Transverse colon (tissue), 4 donors: Measurements from ENCODE around the gene STX8. TPM values are rescaled to one million over a fixed set of nuclear protein-coding genes. Genes with fewer than 3 reads are reported as not detected.

Experiments used
- DNase-seq: peaks from one replicate; pipeline ENCODE4 v3.0.0-alpha.2; 2019
- H3K27ac ChIP-seq, 4 donors: fragments of 200-600 bp; sonication (generic); 2 replicates each; pipeline ENCODE4 v1.5.1; 2016 to 2018; ENCODE audit warnings: inconsistent platforms in 4 of 4
- H3K27me3 ChIP-seq: fragments of 200-600 bp; sonication (generic); 2 replicates; pipeline ENCODE4 v1.5.1; 2017; ENCODE audit warnings: inconsistent platforms
- H3K36me3 ChIP-seq, 4 donors: fragments of 200-600 bp; sonication (generic); 2 replicates each; pipeline ENCODE4 v1.5.1; 2017 to 2019; ENCODE audit warnings: inconsistent platforms in 4 of 4
- H3K4me1 ChIP-seq, 4 donors: fragments of 200-600 bp; sonication (generic); 2 replicates each; pipeline ENCODE4 v1.5.1; 2017 to 2020; ENCODE audit warnings: inconsistent platforms in 4 of 4
- H3K4me3 ChIP-seq, 4 donors: fragments of 200-600 bp; sonication (generic); 1 replicate in 1 of 4; 2 replicates in 3 of 4; pipeline versions ENCODE4 v1.5.1 to v1.6.1; 2017 to 2019; ENCODE audit warnings: inconsistent platforms in 4 of 4
- H3K9me3 ChIP-seq, 2 donors: fragments of 200-600 bp; sonication (generic); 2 replicates each; pipeline ENCODE4 v1.5.1; 2017 to 2019; ENCODE audit warnings: inconsistent platforms in 2 of 2
- EP300 ChIP-seq: sonication (generic); formaldehyde crosslinking; IDR thresholded peaks from one replicate; pipeline ENCODE4 v1.6.1; 2017; ENCODE audit warnings: antibody characterized with exemption, low read depth
- POLR2A ChIP-seq: fragments of 450-650 bp; IDR thresholded peaks from one replicate; pipeline ENCODE4 v1.6.1; 2016; ENCODE audit warnings: antibody characterized with exemption, mild to moderate bottlenecking, moderate library complexity
- POLR2AphosphoS5 ChIP-seq, 3 donors: sonication (generic); formaldehyde crosslinking; IDR thresholded peaks; one replicate each; pipeline ENCODE4 v1.6.1; 2016; ENCODE audit warnings: antibody characterized with exemption in 3 of 3
- WGBS, 2 donors: methylation state at CpG; one replicate each; pipeline ENCODE4 v1.1.5; 2018; ENCODE audit warnings: low coverage in 1 of 2; 5-methylcytosine and 5-hydroxymethylcytosine counted together
- in situ Hi-C, 4 donors: fragments of 200-750 bp; cut with MboI; loops; one replicate each; pipeline versions ENCODE4 v1.15.0 to v1.15.1; 2017; ENCODE audit warnings: low sequenced_read_pairs in 3 of 4, low pct_ligation_motif_present in 1 of 4, low pct_unique_long_range_greater_than_20kb in 1 of 4
- intact Hi-C: fragments of 100-400 bp; cut with DNase I; formaldehyde crosslinking; loops from one replicate; pipeline ENCODE4 v1.15.1; 2023; ENCODE audit warnings: low total_unique reads
- total RNA-seq, 4 donors: library from RNA; depleted of rRNA; stranded (reverse); fragments of >200 nt; gene quantifications; one replicate each; pipeline ENCODE4 v1.1.0, GENCODE V29; 2016
- TF ChIP-seq, protein P1 (sequence below), 5 experiments: fragments of 200-600 bp in 3 of 5; fragments of 450-650 bp in 2 of 5; sonication (generic) in 3 of 5; IDR thresholded peaks; 1 replicate in 2 of 5; 2 replicates in 3 of 5; pipeline ENCODE4 v1.5.1; 2016 to 2017; ENCODE audit warnings: antibody characterized with exemption in 5 of 5, inconsistent platforms in 3 of 5, mild to moderate bottlenecking in 2 of 5, moderate library complexity in 1 of 5

STX8 gene
- total RNA-seq, 4 donors from 2014 or later: 18.0 to 53.8 (median 38.3) TPM

DNA sequence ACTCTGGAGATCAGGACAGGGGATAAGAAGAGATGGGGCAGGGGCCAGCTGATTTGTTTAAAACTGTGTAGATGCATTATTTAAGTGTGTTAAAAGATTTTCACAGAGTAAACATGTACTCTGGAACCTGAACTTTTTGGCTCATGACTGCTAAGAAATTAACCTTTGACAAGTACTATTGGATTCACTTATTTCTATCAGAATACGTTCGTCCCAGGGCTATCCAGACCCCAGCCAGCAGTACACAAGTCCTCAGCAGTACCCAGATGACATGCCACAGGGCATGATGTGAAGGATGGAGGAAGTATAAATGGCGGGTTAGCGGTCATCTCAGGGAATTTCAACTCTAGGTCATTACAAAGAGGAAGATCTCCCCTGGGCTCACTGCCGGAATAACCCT is 253.7 kb downstream of the STX8 start:
- WGBS, 2 donors: 84 to 90% methylated on average over 2 to 5 of the region's 5 CpGs
- intact Hi-C loops (no loop called here), in situ Hi-C loops (no loop called here)
- no peak for TF ChIP-seq POLR2A
- no peak for TF ChIP-seq POLR2AphosphoS5 (IDR thresholded peaks at IDR 0.05)
- TF ChIP-seq EP300: no peak
- TF ChIP-seq, protein P1, sequence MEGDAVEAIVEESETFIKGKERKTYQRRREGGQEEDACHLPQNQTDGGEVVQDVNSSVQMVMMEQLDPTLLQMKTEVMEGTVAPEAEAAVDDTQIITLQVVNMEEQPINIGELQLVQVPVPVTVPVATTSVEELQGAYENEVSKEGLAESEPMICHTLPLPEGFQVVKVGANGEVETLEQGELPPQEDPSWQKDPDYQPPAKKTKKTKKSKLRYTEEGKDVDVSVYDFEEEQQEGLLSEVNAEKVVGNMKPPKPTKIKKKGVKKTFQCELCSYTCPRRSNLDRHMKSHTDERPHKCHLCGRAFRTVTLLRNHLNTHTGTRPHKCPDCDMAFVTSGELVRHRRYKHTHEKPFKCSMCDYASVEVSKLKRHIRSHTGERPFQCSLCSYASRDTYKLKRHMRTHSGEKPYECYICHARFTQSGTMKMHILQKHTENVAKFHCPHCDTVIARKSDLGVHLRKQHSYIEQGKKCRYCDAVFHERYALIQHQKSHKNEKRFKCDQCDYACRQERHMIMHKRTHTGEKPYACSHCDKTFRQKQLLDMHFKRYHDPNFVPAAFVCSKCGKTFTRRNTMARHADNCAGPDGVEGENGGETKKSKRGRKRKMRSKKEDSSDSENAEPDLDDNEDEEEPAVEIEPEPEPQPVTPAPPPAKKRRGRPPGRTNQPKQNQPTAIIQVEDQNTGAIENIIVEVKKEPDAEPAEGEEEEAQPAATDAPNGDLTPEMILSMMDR (IDR thresholded peaks at IDR 0.05): no peak
- Histone ChIP-seq H3K27ac (no peak overlapping the region), H3K27me3 (no peaks in the 10 kb centered on the region), H3K4me3 (no peak overlapping the region), H3K9me3 (peaks cover 0 to 8% of the 10 kb centered on the region in 2 donors), H3K36me3 (no peaks in the 10 kb centered on the region), H3K4me1 (no peaks in the 10 kb centered on the region)
- no peak for DNase-seq

DNA sequence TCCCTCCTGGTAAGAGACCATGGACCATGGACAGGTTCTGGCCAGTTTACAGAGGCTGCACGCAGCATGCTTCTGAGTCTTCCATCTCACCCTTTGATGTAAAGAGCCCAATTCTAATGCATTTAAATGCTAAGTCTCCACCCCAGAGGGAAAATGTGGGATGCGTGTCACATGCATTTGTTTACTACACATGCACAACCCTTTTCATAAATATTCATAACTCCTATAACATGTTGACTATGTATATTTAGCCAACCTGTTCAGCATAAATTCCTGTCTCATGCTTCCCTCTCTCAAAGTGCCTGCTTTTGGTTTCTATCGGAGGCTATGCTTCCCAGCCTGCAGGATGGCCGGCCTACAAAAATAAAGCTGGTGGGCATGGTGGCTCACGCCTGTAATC is 260.3 kb downstream of the STX8 start:
- Histone ChIP-seq H3K27me3 (no peaks in the 10 kb centered on the region), H3K27ac (no peak overlapping the region), H3K4me1 (no peaks in the 10 kb centered on the region), H3K36me3 (no peaks in the 10 kb centered on the region), H3K9me3 (peaks cover 0 to 8% of the 10 kb centered on the region in 2 donors), H3K4me3 (no peak overlapping the region)
- TF ChIP-seq, protein P1 (IDR thresholded peaks at IDR 0.05): no peak
- TF ChIP-seq POLR2AphosphoS5 (IDR thresholded peaks at IDR 0.05) (no peak), EP300 (no peak), POLR2A (no peak)
- intact Hi-C loops: no loop called here
- 94 to 99% methylated on average over 2 to 5 of the region's 5 CpGs for WGBS, 2 donors
- in situ Hi-C loops: no loop called here
- DNase-seq: no peak

DNA sequence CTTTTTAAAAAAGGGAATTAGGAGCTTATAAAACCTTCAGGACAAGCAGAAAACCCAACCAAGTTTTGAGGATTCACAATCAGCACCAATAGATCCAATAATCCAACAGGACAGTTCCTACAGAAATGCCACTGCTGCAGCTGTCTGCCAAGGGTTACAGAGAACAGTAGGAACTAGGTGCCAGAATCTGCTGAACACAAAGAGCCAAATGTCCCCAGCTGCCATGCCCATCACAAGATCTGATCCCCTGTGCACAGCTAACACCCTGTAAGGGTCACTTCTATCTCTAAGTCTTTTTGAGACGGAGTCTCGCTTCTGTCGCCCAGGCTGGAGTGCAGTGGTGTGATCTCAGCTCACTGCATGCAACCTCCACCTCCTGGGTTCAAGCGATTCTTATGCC is 262.3 kb downstream of the STX8 start:
- intact Hi-C loops: no loop called here
- in situ Hi-C loops: no loop called here
- no peaks in the 10 kb centered on the region for H3K36me3 ChIP-seq
- peaks cover 0 to under 1% of the 10 kb centered on the region in 2 donors for H3K9me3 ChIP-seq
- H3K27me3 ChIP-seq: no peaks in the 10 kb centered on the region
- H3K4me1 ChIP-seq: no peaks in the 10 kb centered on the region
- DNase-seq: no peak
- 100% methylated on average over 1 to 4 of the region's 4 CpGs for WGBS, 2 donors
- H3K27ac ChIP-seq: no peak overlapping the region
- TF ChIP-seq EP300 (no peak), POLR2A (no peak), POLR2AphosphoS5 (IDR thresholded peaks at IDR 0.05) (no peak)
- TF ChIP-seq, protein P1 (IDR thresholded peaks at IDR 0.05): no peak
- no peak overlapping the region for H3K4me3 ChIP-seq

DNA sequence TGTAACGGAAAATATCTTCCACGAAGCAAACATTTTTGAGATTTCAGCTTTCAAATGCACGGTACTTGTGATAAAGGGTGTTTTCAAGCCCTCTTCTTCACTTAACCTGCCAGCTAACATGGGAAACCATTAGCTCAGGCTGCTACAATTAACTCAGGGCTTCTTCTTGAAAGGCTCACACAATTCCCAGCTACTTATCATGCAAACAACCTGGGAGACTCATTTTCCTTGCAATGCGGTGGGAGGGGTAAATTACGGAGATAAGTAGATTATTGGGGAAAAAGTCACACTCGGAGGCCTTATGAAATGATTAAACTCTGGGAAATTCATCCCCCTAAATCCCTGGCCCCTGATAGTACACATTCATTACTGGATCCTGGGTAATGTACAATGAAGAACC is 266.4 kb downstream of the STX8 start:
- intact Hi-C loops: no loop called here
- no peak for TF ChIP-seq POLR2A
- TF ChIP-seq EP300: no peak
- TF ChIP-seq POLR2AphosphoS5 (IDR thresholded peaks at IDR 0.05): no peak
- TF ChIP-seq, protein P1 (IDR thresholded peaks at IDR 0.05): no peak
- Histone ChIP-seq H3K36me3 (no peaks in the 10 kb centered on the region), H3K27me3 (no peaks in the 10 kb centered on the region), H3K9me3 (no peaks in the 10 kb centered on the region), H3K27ac (no peak overlapping the region), H3K4me3 (no peak overlapping the region), H3K4me1 (no peaks in the 10 kb centered on the region)
- in situ Hi-C loops: no loop called here
- no peak for DNase-seq
- 89 to 96% methylated on average over 6 of the region's 6 CpGs for WGBS, 2 donors
